ENCODE measurements around the gene TAS2R42.

Gene TAS2R42

DNA sequence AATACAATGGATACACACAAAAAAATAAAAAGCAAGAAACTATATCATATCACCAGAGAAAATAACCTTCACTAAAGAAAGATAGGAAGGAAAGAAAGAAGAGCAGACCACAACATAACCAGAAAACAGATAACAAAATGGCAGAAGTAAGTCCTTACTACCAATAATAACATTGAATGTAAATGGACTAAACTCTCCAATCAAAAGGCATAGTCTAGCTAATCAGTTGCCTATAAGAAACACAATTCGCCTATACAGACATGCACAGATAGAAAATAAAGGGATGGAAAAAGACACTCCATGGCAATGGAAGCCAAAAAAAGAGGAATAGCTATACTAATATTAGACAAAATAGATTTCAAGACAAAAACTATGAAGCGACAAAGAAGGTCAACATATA lies 43.4 kb downstream of the TAS2R42 start:
- no peak for DNase-seq

GRCh38 chr12:11136075-11136474 lies 50.7 kb downstream of the TAS2R42 start:
- DNase-seq, result peak; percentile 63
